Testis (tissue), 3 donors: Measurements from ENCODE around the gene ZNF532. TPM values are rescaled to one million over a fixed set of nuclear protein-coding genes. Genes with fewer than 3 reads are reported as not detected.

Experiments used
- DNase-seq: peaks from one replicate; pipeline ENCODE4 v3.0.0-alpha.2; 2019
- H3K27ac ChIP-seq, 2 donors: fragments of 200-600 bp; sonication (generic); one replicate each; pipeline ENCODE4 v1.5.1; 2019
- H3K27me3 ChIP-seq: fragments of 200-600 bp; sonication (generic); one replicate; pipeline ENCODE4 v1.5.1; 2019
- H3K36me3 ChIP-seq: fragments of 200-600 bp; sonication (generic); one replicate; pipeline ENCODE4 v1.5.1; 2017; ENCODE audit warnings: low read depth; ENCODE audit errors: missing control alignments
- H3K4me1 ChIP-seq: fragments of 200-600 bp; sonication (generic); one replicate; pipeline ENCODE4 v1.5.1; 2019
- H3K4me3 ChIP-seq, 2 donors: fragments of 200-600 bp; sonication (generic); one replicate each; pipeline ENCODE4 v1.5.1; 2017 to 2019
- H3K9me3 ChIP-seq: fragments of 200-600 bp; sonication (generic); one replicate; pipeline ENCODE4 v1.5.1; 2017
- POLR2A ChIP-seq: fragments of 450-650 bp; IDR thresholded peaks from one replicate; pipeline ENCODE4 v1.6.1; 2017; ENCODE audit warnings: antibody characterized with exemption, mild to moderate bottlenecking, moderate library complexity
- WGBS, 2 donors: methylation state at CpG; one replicate each; pipeline ENCODE4 v1.1.5; 2018; 5-methylcytosine and 5-hydroxymethylcytosine counted together
- intact Hi-C: fragments of 100-400 bp; cut with DNase I; formaldehyde crosslinking; loops from one replicate; pipeline ENCODE4 v1.15.1; 2023; ENCODE audit warnings: low total_unique reads
- polyA plus RNA-seq: library from polyadenylated mRNA; stranded (reverse); fragments of 350-450 nt; fragmentation: Illumina TruSeq; extraction: RNeasy Lipid Tissue Mini Kit (QIAGEN cat#74804); gene quantifications from one replicate; pipeline ENCODE4 v1.2.3, GENCODE V29; 2014; ENCODE audit warnings: low read depth, low replicate concordance; ENCODE audit not compliant: insufficient read depth
- total RNA-seq, 2 donors: library from RNA; depleted of rRNA; stranded (reverse); fragments of >200 nt; gene quantifications; one replicate each; pipeline ENCODE4 v1.2.3, GENCODE V29; 2016
- TF ChIP-seq, protein P1 (sequence below), 3 experiments: fragments of 450-650 bp in 2 of 3; fragments of 200-600 bp in 1 of 3; sonication (generic) in 1 of 3; IDR thresholded peaks; one replicate each; pipeline ENCODE4 v1.5.1; 2016 to 2019; ENCODE audit warnings: antibody characterized with exemption in 3 of 3, mild to moderate bottlenecking in 2 of 3, moderate library complexity in 1 of 3

ZNF532 gene
- total and polyA plus RNA-seq, 3 donors from 2014 or later, result 64.0 to 131 (median 122) TPM

DNA sequence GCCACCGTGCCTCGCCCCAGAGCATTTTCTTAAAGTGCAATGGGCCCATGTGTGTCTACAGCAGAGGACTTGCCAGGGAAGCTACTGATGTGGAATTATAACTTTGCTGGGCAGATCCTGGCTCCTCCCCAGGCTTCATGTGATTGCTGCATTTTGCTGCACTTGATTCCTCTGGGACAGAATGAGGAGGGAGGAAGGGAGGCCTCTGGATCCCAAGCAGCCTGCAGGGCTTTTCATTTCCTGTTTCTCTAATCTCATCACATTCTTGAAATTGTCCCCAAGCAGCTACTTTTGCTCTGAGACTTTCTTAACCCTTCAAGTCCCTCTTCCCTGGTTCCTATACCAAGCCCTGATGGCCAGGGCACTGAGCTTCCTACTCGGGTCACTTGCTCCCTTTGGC, 140.6 kb downstream of the ZNF532 start:
- Histone ChIP-seq H3K4me1 (peaks cover 14% of the 10 kb centered on the region), H3K27ac (peak overlapping the region in 1 of 2 donors; percentile 28), H3K27me3 (no peaks in the 10 kb centered on the region), H3K4me3 (no peak overlapping the region), H3K9me3 (no peaks in the 10 kb centered on the region), H3K36me3 (no peaks in the 10 kb centered on the region)
- 68% methylated on average over 1 to 3 of the region's 3 CpGs for WGBS, 2 donors
- intact Hi-C loops, result no loop called here
- DNase-seq, result peak; percentile 77
- TF ChIP-seq POLR2A, result no peak
- TF ChIP-seq, protein P1, sequence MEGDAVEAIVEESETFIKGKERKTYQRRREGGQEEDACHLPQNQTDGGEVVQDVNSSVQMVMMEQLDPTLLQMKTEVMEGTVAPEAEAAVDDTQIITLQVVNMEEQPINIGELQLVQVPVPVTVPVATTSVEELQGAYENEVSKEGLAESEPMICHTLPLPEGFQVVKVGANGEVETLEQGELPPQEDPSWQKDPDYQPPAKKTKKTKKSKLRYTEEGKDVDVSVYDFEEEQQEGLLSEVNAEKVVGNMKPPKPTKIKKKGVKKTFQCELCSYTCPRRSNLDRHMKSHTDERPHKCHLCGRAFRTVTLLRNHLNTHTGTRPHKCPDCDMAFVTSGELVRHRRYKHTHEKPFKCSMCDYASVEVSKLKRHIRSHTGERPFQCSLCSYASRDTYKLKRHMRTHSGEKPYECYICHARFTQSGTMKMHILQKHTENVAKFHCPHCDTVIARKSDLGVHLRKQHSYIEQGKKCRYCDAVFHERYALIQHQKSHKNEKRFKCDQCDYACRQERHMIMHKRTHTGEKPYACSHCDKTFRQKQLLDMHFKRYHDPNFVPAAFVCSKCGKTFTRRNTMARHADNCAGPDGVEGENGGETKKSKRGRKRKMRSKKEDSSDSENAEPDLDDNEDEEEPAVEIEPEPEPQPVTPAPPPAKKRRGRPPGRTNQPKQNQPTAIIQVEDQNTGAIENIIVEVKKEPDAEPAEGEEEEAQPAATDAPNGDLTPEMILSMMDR (IDR thresholded peaks at IDR 0.05), result no peak

DNA sequence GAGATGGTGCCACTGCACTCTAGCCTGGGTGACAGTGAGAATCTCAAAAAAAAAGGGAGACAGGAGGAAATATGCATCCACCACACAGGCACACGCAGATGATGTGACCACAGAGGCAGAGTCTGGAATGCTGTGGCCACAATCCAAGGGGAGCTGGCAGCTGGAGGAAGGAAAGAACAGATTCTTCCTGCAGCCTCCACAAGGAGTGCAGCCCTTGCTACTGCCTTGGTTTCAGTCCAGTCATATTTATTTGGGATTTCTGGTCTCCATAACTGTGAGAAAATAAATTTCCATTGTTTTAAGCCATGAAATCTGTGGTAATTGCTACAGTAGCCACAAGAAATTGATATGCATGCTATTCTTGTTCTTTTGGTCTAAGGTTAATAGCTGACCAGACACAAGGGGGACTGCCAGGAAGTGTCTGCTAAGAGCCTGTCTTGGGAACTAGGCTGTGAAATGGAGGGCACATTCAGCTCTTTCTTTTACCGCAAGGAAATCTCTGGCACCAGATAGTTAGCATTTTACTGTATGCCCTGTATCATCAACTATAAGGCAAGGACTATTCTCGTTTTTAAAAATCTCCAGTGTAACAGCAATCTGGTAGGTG, 141.9 kb downstream of the ZNF532 start:
- H3K36me3 ChIP-seq, result no peaks in the 10 kb centered on the region
- 32 to 47% methylated on average over 3 of the region's 3 CpGs for whole genome bisulfite sequencing, 2 donors
- TF ChIP-seq POLR2A, result no peak
- TF ChIP-seq, protein P1 (IDR thresholded peaks at IDR 0.05), result no peak
- H3K27me3 ChIP-seq, result no peaks in the 10 kb centered on the region
- H3K9me3 ChIP-seq, result no peaks in the 10 kb centered on the region
- intact Hi-C loops, result no loop called here
- H3K4me3 ChIP-seq, result no peak overlapping the region
- peak; percentile 29 for DNase-seq
- H3K4me1 ChIP-seq, result peaks cover 14% of the 10 kb centered on the region
- peak overlapping the region in 1 of 2 donors; percentile 28 for H3K27ac ChIP-seq

DNA sequence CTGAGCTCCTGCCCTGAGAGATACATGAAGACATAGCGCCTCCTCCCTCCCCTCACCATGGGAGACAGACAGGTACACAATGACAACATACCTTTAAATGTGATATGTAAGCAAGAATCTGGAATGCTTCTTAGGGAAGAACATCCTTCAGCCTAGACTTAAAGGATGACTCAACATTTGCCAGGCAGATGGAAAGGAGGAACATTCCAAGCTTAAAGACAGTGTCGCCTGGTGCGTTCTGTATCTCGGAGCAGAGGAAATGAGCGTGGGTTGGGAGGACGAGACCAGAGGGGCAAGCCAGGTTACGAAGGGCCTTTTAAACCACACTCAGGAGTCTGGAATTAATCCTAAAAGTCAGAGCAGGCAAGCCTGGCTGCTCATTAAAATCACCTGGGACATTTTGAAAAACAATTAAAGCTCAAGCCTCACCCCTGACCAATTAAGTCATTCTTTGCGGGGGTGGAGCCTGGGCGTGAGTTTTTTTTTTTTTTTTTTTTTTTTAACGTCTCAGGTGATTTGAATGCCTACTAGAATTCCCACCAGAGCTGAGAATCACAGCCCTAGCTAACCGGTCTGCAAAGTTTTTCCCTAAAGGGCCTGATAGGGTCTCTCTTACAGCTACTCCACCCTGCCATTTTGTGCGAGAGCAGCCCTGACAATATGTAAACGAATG, 143.8 kb downstream of the ZNF532 start:
- Histone ChIP-seq H3K9me3 (no peaks in the 10 kb centered on the region), H3K36me3 (no peaks in the 10 kb centered on the region), H3K27me3 (no peaks in the 10 kb centered on the region), H3K4me3 (no peak overlapping the region), H3K4me1 (peaks cover 14% of the 10 kb centered on the region), H3K27ac (peak overlapping the region; percentile 18 to 28)
- no peak for TF ChIP-seq POLR2A
- TF ChIP-seq, protein P1 (IDR thresholded peaks at IDR 0.05), result no peak
- WGBS, 2 donors, result 48 to 52% methylated on average over 12 to 13 of the region's 13 CpGs
- DNase-seq, result no peak
- intact Hi-C loops, result no loop called here

DNA sequence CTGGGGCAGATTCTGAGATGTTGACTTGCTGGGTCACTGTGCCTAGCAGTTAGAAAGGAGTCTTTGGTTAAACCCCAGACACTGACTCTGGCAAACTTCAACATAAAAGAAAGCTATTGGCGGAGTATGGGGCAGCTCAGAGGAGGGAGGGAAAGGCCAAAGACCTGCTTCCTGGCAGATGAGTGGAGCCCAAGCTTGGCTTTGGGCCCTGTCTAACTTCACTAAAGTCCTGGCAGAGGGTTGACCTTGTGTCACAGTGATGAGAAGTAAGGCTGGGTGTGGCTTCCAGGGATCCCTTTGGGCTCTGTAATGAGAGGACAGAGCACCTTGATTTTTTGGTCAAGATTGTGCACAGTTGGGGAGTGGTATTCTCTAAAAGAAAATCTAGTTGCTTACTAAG, 145.2 kb downstream of the ZNF532 start:
- TF ChIP-seq POLR2A, result no peak
- TF ChIP-seq, protein P1 (IDR thresholded peaks at IDR 0.05), result no peak
- no peak overlapping the region for H3K4me3 ChIP-seq
- intact Hi-C loops, result no loop called here
- H3K9me3 ChIP-seq, result no peaks in the 10 kb centered on the region
- DNase-seq, result no peak
- H3K27me3 ChIP-seq, result no peaks in the 10 kb centered on the region
- 86 to 92% methylated on average over 1 of the region's 1 CpG for WGBS, 2 donors
- H3K4me1 ChIP-seq, result peaks cover 13% of the 10 kb centered on the region
- H3K27ac ChIP-seq, result peak overlapping the region in 1 of 2 donors; percentile 15
- H3K36me3 ChIP-seq, result no peaks in the 10 kb centered on the region

DNA sequence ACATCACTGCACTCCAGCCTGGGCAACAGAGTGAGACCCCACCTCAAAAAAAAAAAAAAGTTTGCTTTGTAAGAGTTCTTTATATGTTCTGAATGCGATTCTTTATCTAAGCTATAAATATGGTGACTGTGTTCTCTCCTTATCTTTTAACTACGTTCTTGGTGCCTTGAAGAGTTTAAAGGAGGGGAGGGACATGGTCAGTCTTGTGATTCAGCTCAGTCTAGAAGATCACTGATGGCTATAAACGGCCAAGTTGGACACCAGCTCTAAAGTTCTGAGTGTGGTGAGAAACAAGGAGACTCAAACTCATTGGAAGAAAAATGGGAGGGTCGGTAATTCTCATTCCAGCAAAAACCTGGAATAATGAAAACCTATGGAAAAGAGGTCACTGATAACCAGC, 146.6 kb downstream of the ZNF532 start:
- no peak overlapping the region for H3K27ac ChIP-seq
- no peaks in the 10 kb centered on the region for H3K36me3 ChIP-seq
- H3K4me1 ChIP-seq, result peaks cover 4% of the 10 kb centered on the region
- TF ChIP-seq, protein P1 (IDR thresholded peaks at IDR 0.05), result no peak
- no peak for TF ChIP-seq POLR2A
- no peak for DNase-seq
- H3K4me3 ChIP-seq, result no peak overlapping the region
- H3K9me3 ChIP-seq, result no peaks in the 10 kb centered on the region
- intact Hi-C loops, result no loop called here
- no peaks in the 10 kb centered on the region for H3K27me3 ChIP-seq
- whole genome bisulfite sequencing, 2 donors, result 66 to 67% methylated on average over 4 of the region's 4 CpGs
